ENCODE results near the gene UVRAG.

GRCh38 chr11:76164861-76165751 lies 350.1 kb downstream of the UVRAG start:
- TF ChIP-seq CTCF (optimal IDR thresholded peaks at IDR 0.05 in 1 of 3, IDR thresholded peaks at IDR 0.05 in 1 of 3, conservative IDR thresholded peaks at IDR 0.05 in 1 of 3; ENCODE audit: extremely low read depth in 1 of 3, insufficient read depth in 2 of 3, low read length in 3 of 3) (no peak), EZH2 (IDR thresholded peaks at IDR 0.05; ENCODE audit: low read length) (no peak)
